ENCODE data around the gene UGT1A7. TPM values are rescaled to one million over a fixed set of nuclear protein-coding genes. Genes with fewer than 3 reads are reported as not detected.

UGT1A7 gene
- polyA plus RNA-seq, 1 donor (not counting 4 experiments of a cell fraction or from before 2014, with no cell fraction given) = 0.87 TPM

- Histone ChIP-seq H3K9me1 (ENCODE audit: control insufficient read depth, extremely low read depth, insufficient read depth, low read length) (no peaks in the 10 kb centered on the region), H3K79me2 (ENCODE audit: control insufficient read depth, insufficient read depth, low read length) (no peaks in the 10 kb centered on the region), H3K4me3 (ENCODE audit: control insufficient read depth in 2 of 3, extremely low read depth in 1 of 3, insufficient read depth in 2 of 3, low read depth in 1 of 3, low read length in 3 of 3) (no peak overlapping the region), H3K27ac (ENCODE audit: control insufficient read depth, insufficient read depth, low read length) (no peak overlapping the region), H4K20me1 (ENCODE audit: control insufficient read depth, extremely low read depth, insufficient read depth, low read length) (no peaks in the 10 kb centered on the region), H3K4me2 (ENCODE audit: control insufficient read depth, extremely low read depth, insufficient read depth, low read depth, low read length) (no peak overlapping the region), H3K9ac (ENCODE audit: control insufficient read depth, extremely low read depth, insufficient read depth, low read length) (no peak overlapping the region), H3K36me3 (ENCODE audit: control insufficient read depth in 2 of 2, extremely low read depth in 1 of 2, insufficient read depth in 2 of 2, low read length in 2 of 2) (no peaks in the 10 kb centered on the region), H3K4me1 (ENCODE audit: control insufficient read depth, extremely low read depth, insufficient read depth, low read length) (no peaks in the 10 kb centered on the region), H2AFZ (ENCODE audit: control insufficient read depth, low read length) (no peak overlapping the region), H3K9me3 (ENCODE audit: control insufficient read depth, low read depth, low read length) (no peaks in the 10 kb centered on the region), H3K27me3 (ENCODE audit: control insufficient read depth, extremely low read depth, insufficient read depth, low read length) (no peaks in the 10 kb centered on the region)
- dilution Hi-C loops (cut with MboI; ENCODE audit: extremely low pct_ligation_motif_present, low sequenced_read_pairs) = no loop called here
- FAIRE-seq = no peak
- no peak for DNase-seq (ENCODE audit: low read depth, low spot score)
- TF ChIP-seq CTCF (optimal IDR thresholded peaks at IDR 0.05 in 1 of 3, IDR thresholded peaks at IDR 0.05 in 1 of 3, conservative IDR thresholded peaks at IDR 0.05 in 1 of 3; ENCODE audit: extremely low read depth in 1 of 3, insufficient read depth in 2 of 3, low read length in 3 of 3) (no peak), EZH2 (IDR thresholded peaks at IDR 0.05; ENCODE audit: low read length) (no peak)
Observed at GRCh38 chr2:233672886-233673285, 8.8 kb upstream of the UGT1A7 start.

GRCh38 chr2:233673896-233674295 is 7.8 kb upstream of the UGT1A7 start:
- Histone ChIP-seq H3K9ac (ENCODE audit: control insufficient read depth, extremely low read depth, insufficient read depth, low read length) (no peak overlapping the region), H3K9me1 (ENCODE audit: control insufficient read depth, extremely low read depth, insufficient read depth, low read length) (no peaks in the 10 kb centered on the region), H3K4me2 (ENCODE audit: control insufficient read depth, extremely low read depth, insufficient read depth, low read depth, low read length) (no peak overlapping the region), H4K20me1 (ENCODE audit: control insufficient read depth, extremely low read depth, insufficient read depth, low read length) (no peaks in the 10 kb centered on the region), H3K4me3 (ENCODE audit: control insufficient read depth in 2 of 3, extremely low read depth in 1 of 3, insufficient read depth in 2 of 3, low read depth in 1 of 3, low read length in 3 of 3) (no peak overlapping the region), H3K9me3 (ENCODE audit: control insufficient read depth, low read depth, low read length) (no peaks in the 10 kb centered on the region), H3K27ac (ENCODE audit: control insufficient read depth, insufficient read depth, low read length) (no peak overlapping the region), H3K4me1 (ENCODE audit: control insufficient read depth, extremely low read depth, insufficient read depth, low read length) (no peaks in the 10 kb centered on the region), H2AFZ (ENCODE audit: control insufficient read depth, low read length) (no peak overlapping the region), H3K27me3 (ENCODE audit: control insufficient read depth, extremely low read depth, insufficient read depth, low read length) (no peaks in the 10 kb centered on the region), H3K36me3 (ENCODE audit: control insufficient read depth in 2 of 2, extremely low read depth in 1 of 2, insufficient read depth in 2 of 2, low read length in 2 of 2) (no peaks in the 10 kb centered on the region), H3K79me2 (ENCODE audit: control insufficient read depth, insufficient read depth, low read length) (no peaks in the 10 kb centered on the region)
- no peak for TF ChIP-seq EZH2 (IDR thresholded peaks at IDR 0.05; ENCODE audit: low read length)
- no peak for TF ChIP-seq CTCF (optimal IDR thresholded peaks at IDR 0.05 in 1 of 3, IDR thresholded peaks at IDR 0.05 in 1 of 3, conservative IDR thresholded peaks at IDR 0.05 in 1 of 3; ENCODE audit: extremely low read depth in 1 of 3, insufficient read depth in 2 of 3, low read length in 3 of 3)
- no peak for FAIRE-seq
- dilution Hi-C loops (cut with MboI; ENCODE audit: extremely low pct_ligation_motif_present, low sequenced_read_pairs) = no loop called here
- no peak for DNase-seq (ENCODE audit: low read depth, low spot score)
